Measurements from ENCODE around the gene MAOB.
A peak's percentile ranks its signal among the peaks of the same experiment; 100 is the strongest.

Gene MAOB

GRCh38 chrX:43847352-43847751, 34.9 kb downstream of the MAOB start:
- in situ Hi-C loops (cut with MboI; ENCODE audit: low pct_unique_long_range_greater_than_20kb, low sequenced_read_pairs, unreplicated experiment), result no loop called here
- no peak for DNase-seq (ENCODE audit: low spot score)
- no peak for TF ChIP-seq CTCF (IDR thresholded peaks at IDR 0.05; ENCODE audit: extremely low read depth, insufficient read depth, missing control alignments)

- no peak for DNase-seq (ENCODE audit: low spot score)
- in situ Hi-C loops (cut with MboI; ENCODE audit: low pct_unique_long_range_greater_than_20kb, low sequenced_read_pairs, unreplicated experiment), result no loop called here
- TF ChIP-seq CTCF (IDR thresholded peaks at IDR 0.05; ENCODE audit: extremely low read depth, insufficient read depth, missing control alignments), result no peak
Measured at GRCh38 chrX:43846558-43846957, 35.7 kb downstream of the MAOB start.

GRCh38 chrX:43845776-43846175, 36.5 kb downstream of the MAOB start:
- no peak for TF ChIP-seq CTCF (IDR thresholded peaks at IDR 0.05; ENCODE audit: extremely low read depth, insufficient read depth, missing control alignments)
- no peak for DNase-seq (ENCODE audit: low spot score)
- in situ Hi-C loops (cut with MboI; ENCODE audit: low pct_unique_long_range_greater_than_20kb, low sequenced_read_pairs, unreplicated experiment), result no loop called here

DNA sequence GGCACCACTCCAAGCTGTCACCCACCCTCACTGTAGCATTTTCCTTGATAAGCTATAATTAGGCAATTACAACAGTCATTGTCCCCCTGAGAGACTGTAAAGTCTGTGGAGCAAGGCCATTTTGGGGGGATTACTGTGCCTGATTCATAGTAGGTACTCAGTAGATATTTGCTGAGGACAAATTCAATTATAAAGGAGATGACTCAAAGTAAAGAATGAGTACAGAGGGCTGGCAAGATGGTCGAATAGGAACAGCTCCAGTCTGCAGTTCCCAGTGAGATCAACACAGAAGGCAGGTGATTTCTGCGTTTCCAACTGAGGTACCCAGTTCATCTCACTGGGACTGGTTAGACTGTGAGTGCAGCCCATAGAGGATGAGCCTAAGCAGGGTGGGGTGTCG, 42.0 kb downstream of the MAOB start:
- no peak for TF ChIP-seq CTCF (IDR thresholded peaks at IDR 0.05; ENCODE audit: extremely low read depth, insufficient read depth, missing control alignments)
- in situ Hi-C loops (cut with MboI; ENCODE audit: low pct_unique_long_range_greater_than_20kb, low sequenced_read_pairs, unreplicated experiment), result no loop called here
- no peak for DNase-seq (ENCODE audit: low spot score)

DNA sequence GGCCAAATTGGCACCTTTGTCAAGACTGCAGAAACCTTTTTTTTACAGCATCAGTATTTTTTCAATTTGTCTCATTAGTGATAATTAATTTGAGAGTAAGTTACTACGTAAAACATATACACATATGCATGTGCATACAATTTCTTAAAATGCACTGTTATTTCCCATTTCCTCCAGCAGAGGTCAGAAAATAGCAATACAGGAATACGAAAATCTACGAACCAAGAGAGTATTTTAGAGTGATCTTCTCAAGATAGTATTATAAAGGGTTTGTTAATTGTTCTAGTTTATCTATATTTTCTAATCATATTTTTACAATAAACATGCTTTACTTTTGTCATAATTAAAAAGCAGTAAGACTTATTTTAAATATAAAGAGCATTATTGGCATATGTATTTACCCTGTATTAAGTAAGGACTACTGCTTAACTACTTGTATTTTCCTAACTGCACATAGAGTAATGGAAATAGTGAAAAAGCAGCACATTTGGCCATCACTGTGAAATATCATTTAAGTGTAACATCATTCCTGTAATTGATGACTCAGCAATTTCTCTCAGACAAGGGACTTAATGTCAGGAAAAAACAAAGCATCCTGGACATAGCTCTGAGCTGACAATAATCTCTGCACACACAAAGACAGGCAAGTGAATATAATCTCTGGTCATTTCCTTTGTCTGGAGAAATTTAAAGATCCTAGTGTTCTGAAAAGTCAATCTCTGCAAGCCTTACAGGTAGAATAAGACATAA, 45.6 kb downstream of the MAOB start:
- TF ChIP-seq CTCF (IDR thresholded peaks at IDR 0.05; ENCODE audit: extremely low read depth, insufficient read depth, missing control alignments), result peak; percentile 48
- in situ Hi-C loops (cut with MboI; ENCODE audit: low pct_unique_long_range_greater_than_20kb, low sequenced_read_pairs, unreplicated experiment), result no loop called here
- DNase-seq (ENCODE audit: low spot score), result peak; percentile 16

- DNase-seq (ENCODE audit: low spot score), result no peak
- no peak for TF ChIP-seq CTCF (IDR thresholded peaks at IDR 0.05; ENCODE audit: extremely low read depth, insufficient read depth, missing control alignments)
- in situ Hi-C loops (cut with MboI; ENCODE audit: low pct_unique_long_range_greater_than_20kb, low sequenced_read_pairs, unreplicated experiment), result no loop called here
Measured at GRCh38 chrX:43835559-43835958, 46.7 kb downstream of the MAOB start.
